ENCODE measurements around the gene TBX18.

Gene TBX18

DNA sequence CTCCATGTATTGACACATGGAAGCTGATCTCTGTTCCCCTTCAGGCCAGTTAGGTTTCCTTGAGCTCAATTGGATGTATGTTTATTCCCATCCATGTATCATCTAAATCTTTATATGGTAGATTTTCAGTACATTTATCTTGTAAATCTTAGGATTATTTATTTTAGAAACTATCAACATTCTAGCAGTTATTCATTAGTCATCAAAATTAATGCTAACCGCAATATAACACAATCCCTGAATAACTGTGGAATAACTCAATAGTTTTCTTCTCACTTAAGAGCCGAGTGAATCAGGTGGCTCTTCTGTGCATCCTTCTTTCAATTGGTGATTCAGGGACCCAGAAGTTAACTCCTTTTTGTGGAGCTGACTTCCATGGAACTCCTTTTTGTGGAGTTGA lies 15.5 kb upstream of the TBX18 start:
- TF ChIP-seq EP300 (IDR thresholded peaks at IDR 0.05; ENCODE audit: borderline replicate concordance): no peak
- TF ChIP-seq TEAD4 (IDR thresholded peaks at IDR 0.05): no peak
- TF ChIP-seq, protein P1, sequence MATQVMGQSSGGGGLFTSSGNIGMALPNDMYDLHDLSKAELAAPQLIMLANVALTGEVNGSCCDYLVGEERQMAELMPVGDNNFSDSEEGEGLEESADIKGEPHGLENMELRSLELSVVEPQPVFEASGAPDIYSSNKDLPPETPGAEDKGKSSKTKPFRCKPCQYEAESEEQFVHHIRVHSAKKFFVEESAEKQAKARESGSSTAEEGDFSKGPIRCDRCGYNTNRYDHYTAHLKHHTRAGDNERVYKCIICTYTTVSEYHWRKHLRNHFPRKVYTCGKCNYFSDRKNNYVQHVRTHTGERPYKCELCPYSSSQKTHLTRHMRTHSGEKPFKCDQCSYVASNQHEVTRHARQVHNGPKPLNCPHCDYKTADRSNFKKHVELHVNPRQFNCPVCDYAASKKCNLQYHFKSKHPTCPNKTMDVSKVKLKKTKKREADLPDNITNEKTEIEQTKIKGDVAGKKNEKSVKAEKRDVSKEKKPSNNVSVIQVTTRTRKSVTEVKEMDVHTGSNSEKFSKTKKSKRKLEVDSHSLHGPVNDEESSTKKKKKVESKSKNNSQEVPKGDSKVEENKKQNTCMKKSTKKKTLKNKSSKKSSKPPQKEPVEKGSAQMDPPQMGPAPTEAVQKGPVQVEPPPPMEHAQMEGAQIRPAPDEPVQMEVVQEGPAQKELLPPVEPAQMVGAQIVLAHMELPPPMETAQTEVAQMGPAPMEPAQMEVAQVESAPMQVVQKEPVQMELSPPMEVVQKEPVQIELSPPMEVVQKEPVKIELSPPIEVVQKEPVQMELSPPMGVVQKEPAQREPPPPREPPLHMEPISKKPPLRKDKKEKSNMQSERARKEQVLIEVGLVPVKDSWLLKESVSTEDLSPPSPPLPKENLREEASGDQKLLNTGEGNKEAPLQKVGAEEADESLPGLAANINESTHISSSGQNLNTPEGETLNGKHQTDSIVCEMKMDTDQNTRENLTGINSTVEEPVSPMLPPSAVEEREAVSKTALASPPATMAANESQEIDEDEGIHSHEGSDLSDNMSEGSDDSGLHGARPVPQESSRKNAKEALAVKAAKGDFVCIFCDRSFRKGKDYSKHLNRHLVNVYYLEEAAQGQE (IDR thresholded peaks at IDR 0.05; ENCODE audit: low read depth): no peak
- no peak for TF ChIP-seq RAD21 (IDR thresholded peaks at IDR 0.05; ENCODE audit: low read depth)
- TF ChIP-seq EGR1 (IDR thresholded peaks at IDR 0.05): no peak
- no peak for TF ChIP-seq TCF12 (IDR thresholded peaks at IDR 0.05; ENCODE audit: low read depth)

DNA sequence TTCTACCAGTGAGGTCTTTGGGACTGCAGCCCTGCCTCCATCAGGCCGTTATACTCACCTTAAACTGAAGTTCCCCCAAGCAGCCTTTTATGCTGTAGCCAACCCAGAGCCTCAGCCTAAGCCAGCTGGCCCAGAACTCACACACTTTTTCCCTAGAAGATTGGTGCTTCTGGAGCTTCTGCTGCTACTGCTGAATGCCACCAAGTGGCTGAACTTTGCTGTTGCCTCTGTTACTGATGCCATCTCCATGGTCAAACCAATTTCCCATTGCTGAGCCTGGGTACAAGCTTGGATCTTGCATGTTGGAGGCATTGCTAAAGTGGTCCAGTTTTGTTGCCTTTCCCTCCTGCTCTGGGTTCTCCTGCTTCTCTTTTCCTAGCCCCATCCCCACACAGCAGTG lies 15.0 kb upstream of the TBX18 start:
- TF ChIP-seq TEAD4 (IDR thresholded peaks at IDR 0.05) (no peak), ZBTB7A (IDR thresholded peaks at IDR 0.05; ENCODE audit: low read depth) (no peak), EGR1 (IDR thresholded peaks at IDR 0.05) (no peak), NFIC (IDR thresholded peaks at IDR 0.05) (no peak), EP300 (IDR thresholded peaks at IDR 0.05; ENCODE audit: borderline replicate concordance) (no peak), TAF1 (IDR thresholded peaks at IDR 0.05; ENCODE audit: low read depth) (no peak), RAD21 (IDR thresholded peaks at IDR 0.05; ENCODE audit: low read depth) (peak; percentile 16; the same call in 1 of the 2 replicates)
- TF ChIP-seq, protein P2, sequence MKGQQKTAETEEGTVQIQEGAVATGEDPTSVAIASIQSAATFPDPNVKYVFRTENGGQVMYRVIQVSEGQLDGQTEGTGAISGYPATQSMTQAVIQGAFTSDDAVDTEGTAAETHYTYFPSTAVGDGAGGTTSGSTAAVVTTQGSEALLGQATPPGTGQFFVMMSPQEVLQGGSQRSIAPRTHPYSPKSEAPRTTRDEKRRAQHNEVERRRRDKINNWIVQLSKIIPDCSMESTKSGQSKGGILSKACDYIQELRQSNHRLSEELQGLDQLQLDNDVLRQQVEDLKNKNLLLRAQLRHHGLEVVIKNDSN (IDR thresholded peaks at IDR 0.05): no peak
- TF ChIP-seq, protein P1 (IDR thresholded peaks at IDR 0.05; ENCODE audit: low read depth): no peak

DNA sequence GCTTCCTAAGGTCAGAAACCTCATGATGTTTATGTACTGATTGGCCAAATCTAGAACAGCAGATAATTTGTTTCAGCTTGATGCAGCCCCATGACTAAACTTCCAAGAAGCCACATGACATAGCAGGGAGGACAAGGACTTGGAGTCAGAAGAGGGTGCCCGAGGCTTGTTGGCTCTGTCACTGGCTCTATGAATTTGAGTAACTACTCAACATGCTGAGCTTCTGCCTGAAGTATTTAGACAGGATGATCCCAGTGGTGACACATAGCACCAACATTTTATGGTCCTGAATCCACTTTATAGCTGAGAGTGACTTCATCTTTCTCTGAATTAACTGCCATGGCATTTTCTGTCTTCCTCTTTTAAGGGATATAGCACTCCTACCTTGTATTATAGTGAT lies 13.5 kb upstream of the TBX18 start:
- TF ChIP-seq, protein P1 (IDR thresholded peaks at IDR 0.05; ENCODE audit: low read depth): no peak
- TF ChIP-seq TCF12 (IDR thresholded peaks at IDR 0.05; ENCODE audit: low read depth) (no peak), NFIC (IDR thresholded peaks at IDR 0.05) (no peak), YY1 (IDR thresholded peaks at IDR 0.05; ENCODE audit: low read depth) (no peak), CEBPB (IDR thresholded peaks at IDR 0.05) (no peak), CREB1 (IDR thresholded peaks at IDR 0.05; ENCODE audit: low read depth) (no peak), TAF1 (IDR thresholded peaks at IDR 0.05; ENCODE audit: low read depth) (no peak), ZBTB7A (IDR thresholded peaks at IDR 0.05; ENCODE audit: low read depth) (no peak), TEAD4 (IDR thresholded peaks at IDR 0.05) (no peak), EP300 (IDR thresholded peaks at IDR 0.05; ENCODE audit: borderline replicate concordance) (no peak), EGR1 (IDR thresholded peaks at IDR 0.05) (no peak), RAD21 (IDR thresholded peaks at IDR 0.05; ENCODE audit: low read depth) (no peak), FOXM1 (IDR thresholded peaks at IDR 0.05; ENCODE audit: borderline replicate concordance, low read depth) (no peak)
- TF ChIP-seq, protein P3, sequence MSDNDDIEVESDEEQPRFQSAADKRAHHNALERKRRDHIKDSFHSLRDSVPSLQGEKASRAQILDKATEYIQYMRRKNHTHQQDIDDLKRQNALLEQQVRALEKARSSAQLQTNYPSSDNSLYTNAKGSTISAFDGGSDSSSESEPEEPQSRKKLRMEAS (IDR thresholded peaks at IDR 0.05): no peak
- TF ChIP-seq, protein P2 (IDR thresholded peaks at IDR 0.05): no peak

DNA sequence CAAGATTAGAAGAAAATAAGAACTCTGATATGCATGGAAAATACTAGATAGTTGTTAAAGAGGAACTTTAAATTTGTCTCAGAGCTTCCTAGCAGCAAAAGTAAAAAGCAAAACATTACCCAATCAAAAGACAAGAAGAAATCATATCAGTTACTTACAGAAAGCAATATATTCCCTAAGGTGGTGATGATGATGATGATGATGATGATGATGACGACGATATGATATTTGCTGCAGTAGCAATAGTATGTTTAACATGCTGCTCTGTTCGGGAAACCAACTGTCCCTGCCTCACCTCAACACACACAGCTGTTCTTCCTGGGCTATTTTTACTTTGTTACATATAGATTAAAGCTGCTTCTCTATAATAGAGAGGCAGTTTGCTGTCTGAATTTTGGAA lies 12.0 kb upstream of the TBX18 start:
- TF ChIP-seq ZBTB7A (IDR thresholded peaks at IDR 0.05; ENCODE audit: low read depth) (no peak), EGR1 (IDR thresholded peaks at IDR 0.05) (no peak), EP300 (IDR thresholded peaks at IDR 0.05; ENCODE audit: borderline replicate concordance) (no peak), CREB1 (IDR thresholded peaks at IDR 0.05; ENCODE audit: low read depth) (no peak), RAD21 (IDR thresholded peaks at IDR 0.05; ENCODE audit: low read depth) (no peak), TEAD4 (IDR thresholded peaks at IDR 0.05) (no peak), CEBPB (IDR thresholded peaks at IDR 0.05) (no peak)
- TF ChIP-seq, protein P2 (IDR thresholded peaks at IDR 0.05): no peak
- TF ChIP-seq, protein P1 (IDR thresholded peaks at IDR 0.05; ENCODE audit: low read depth): no peak
- TF ChIP-seq, protein P3 (IDR thresholded peaks at IDR 0.05): no peak
